Neural cell (in vitro differentiated cells): ENCODE results near the gene UGGT2. TPM values are rescaled to one million over a fixed set of nuclear protein-coding genes. Genes with fewer than 3 reads are reported as not detected.

Experiments
- H2AFZ ChIP-seq: fragments of 200-600, 300-800 bp; sonication (generic), shearing (Covaris generic); 2 replicates; pipeline ENCODE4 v1.6.0; 2014; ENCODE audit warnings: low read depth, mild to moderate bottlenecking, antibody characterized with exemption, low read length, moderate library complexity
- H3F3A ChIP-seq: fragments of 200-600 bp; shearing (Covaris generic); 2 replicates; pipeline ENCODE4 v1.6.1; 2016; ENCODE audit warnings: mild to moderate bottlenecking, moderate library complexity, mixed read lengths, antibody characterized with exemption, low read length; ENCODE audit not compliant: insufficient read depth, poor library complexity, severe bottlenecking
- H3K27ac ChIP-seq: fragments of 200-600, 300-800 bp; sonication (generic), shearing (Covaris generic); 2 replicates; pipeline ENCODE4 v1.5.1; 2014; ENCODE audit warnings: mild to moderate bottlenecking, low read length, moderate library complexity
- H3K27me3 ChIP-seq: fragments of 300-800, 200-600 bp; sonication (generic), shearing (Covaris generic); 2 replicates; pipeline ENCODE4 v1.6.0; 2014; ENCODE audit warnings: mild to moderate bottlenecking, low read depth, low read length, moderate library complexity; ENCODE audit not compliant: insufficient read depth
- H3K36me3 ChIP-seq: fragments of 300-800, 200-600 bp; sonication (generic), shearing (Covaris generic); 2 replicates; pipeline ENCODE4 v1.5.1; 2014; ENCODE audit warnings: mild to moderate bottlenecking, antibody characterized with exemption, low read length, moderate library complexity; ENCODE audit not compliant: insufficient read depth
- H3K4me2 ChIP-seq: fragments of 300-800, 200-600 bp; sonication (generic), shearing (Covaris generic); 2 replicates; pipeline ENCODE4 v1.6.0; 2014; ENCODE audit warnings: mild to moderate bottlenecking, low read length
- H3K4me3 ChIP-seq: fragments of 300-800, 200-600 bp; sonication (generic), shearing (Covaris generic); 2 replicates; pipeline ENCODE4 v1.5.1; 2014; ENCODE audit warnings: mild to moderate bottlenecking, low read length, moderate library complexity
- H3K79me2 ChIP-seq: fragments of 200-600 bp; shearing (Covaris generic); replicated peaks from 2 replicates; pipeline ENCODE4 v1.6.0; 2014; ENCODE audit warnings: mild to moderate bottlenecking, low read length, moderate library complexity; ENCODE audit not compliant: insufficient read depth
- H3K9ac ChIP-seq: fragments of 300-800, 200-600 bp; sonication (generic), shearing (Covaris generic); 2 replicates; pipeline ENCODE4 v1.6.1; 2016; ENCODE audit warnings: mild to moderate bottlenecking, low read length, mixed read lengths
- H3K9me2 ChIP-seq: fragments of 200-600 bp; shearing (Covaris generic); 2 replicates; pipeline ENCODE4 v1.6.1; 2016; ENCODE audit warnings: mild to moderate bottlenecking, low read length, mixed read lengths; ENCODE audit not compliant: insufficient read depth
- H3K9me3 ChIP-seq: fragments of 200-600, 300-800 bp; sonication (generic), shearing (Covaris generic); 2 replicates; pipeline ENCODE4 v1.6.1; 2016; ENCODE audit warnings: mild to moderate bottlenecking, mixed run types, low read length, moderate library complexity, mixed read lengths
- H4K20me1 ChIP-seq: fragments of 200-600 bp; shearing (Covaris generic); 2 replicates; pipeline ENCODE4 v1.6.1; 2016; ENCODE audit warnings: mild to moderate bottlenecking, mixed run types; ENCODE audit not compliant: insufficient read depth
- CTCF ChIP-seq: fragments of 450-650 bp; IDR thresholded peaks from 2 replicates; pipeline ENCODE4 v1.5.1; 2014; ENCODE audit warnings: antibody characterized with exemption, mild to moderate bottlenecking, moderate library complexity; ENCODE audit not compliant: poor library complexity, severe bottlenecking
- EP300 ChIP-seq: fragments of 450-650 bp; conservative IDR thresholded peaks from 2 replicates; pipeline ENCODE4 v1.6.1; 2014; ENCODE audit warnings: antibody characterized with exemption, mild to moderate bottlenecking, moderate library complexity; ENCODE audit not compliant: poor library complexity, severe bottlenecking
- EZH2 ChIP-seq: fragments of 200-600, 300-800 bp; shearing (Covaris generic), sonication (generic); IDR thresholded peaks from 2 replicates; pipeline ENCODE4 v1.6.1; 2014; ENCODE audit warnings: antibody characterized with exemption, low read length, borderline replicate concordance, mild to moderate bottlenecking; ENCODE audit not compliant: insufficient read depth, poor library complexity, severe bottlenecking
- MXI1 ChIP-seq: fragments of 450-650 bp; conservative IDR thresholded peaks from 2 replicates; pipeline ENCODE4 v1.6.1; 2014; ENCODE audit warnings: antibody characterized with exemption, mild to moderate bottlenecking; ENCODE audit not compliant: poor library complexity, severe bottlenecking
- POLR2AphosphoS5 ChIP-seq: IDR thresholded peaks from 2 replicates; pipeline ENCODE4 v1.6.1; 2012
- RAD21 ChIP-seq: fragments of 450-650 bp; conservative IDR thresholded peaks from 2 replicates; pipeline ENCODE4 v1.6.1; 2014; ENCODE audit warnings: antibody characterized with exemption, mild to moderate bottlenecking, moderate library complexity
- REST ChIP-seq: IDR thresholded peaks from 2 replicates; pipeline ENCODE4 v1.6.1; 2012; ENCODE audit warnings: borderline replicate concordance
- SMC3 ChIP-seq: fragments of 450-650 bp; conservative IDR thresholded peaks from 2 replicates; pipeline ENCODE4 v1.6.1; 2014; ENCODE audit warnings: antibody characterized with exemption, mild to moderate bottlenecking, moderate library complexity; ENCODE audit not compliant: poor library complexity
- TAF1 ChIP-seq: IDR thresholded peaks from 2 replicates; pipeline ENCODE4 v1.6.1; 2012; ENCODE audit warnings: low read depth
- polyA plus RNA-seq: library from polyadenylated mRNA; depleted of rRNA; stranded (reverse); fragments of >200 nt; gene quantifications from 2 replicates; pipeline ENCODE4 v1.2.3, GENCODE V29; 2014

The UGGT2 gene
- polyA plus RNA-seq, 1 donor from 2014 or later: 35.3 TPM

GRCh38 chr13:95903569-95903968 is 149.6 kb downstream of the UGGT2 start:
- H3K9me3 ChIP-seq: no peaks in the 10 kb centered on the region
- no peaks in the 10 kb centered on the region for H3K79me2 ChIP-seq
- H3K27ac ChIP-seq: no peak overlapping the region
- TF ChIP-seq CTCF (no peak), EZH2 (no peak), EP300 (no peak), RAD21 (no peak), SMC3 (no peak), TAF1 (no peak), REST (no peak), POLR2AphosphoS5 (no peak), MXI1 (no peak)
- H2AFZ ChIP-seq: no peak overlapping the region
- no peak overlapping the region for H3K9ac ChIP-seq
- H3K36me3 ChIP-seq: no peaks in the 10 kb centered on the region
- H3K4me3 ChIP-seq: no peak overlapping the region
- no peaks in the 10 kb centered on the region for H3K9me2 ChIP-seq
- no peaks in the 10 kb centered on the region for H3F3A ChIP-seq
- no peak overlapping the region for H3K4me2 ChIP-seq
- H3K27me3 ChIP-seq: no peaks in the 10 kb centered on the region
- H4K20me1 ChIP-seq: no peaks in the 10 kb centered on the region

- Histone ChIP-seq H3K27me3 (no peaks in the 10 kb centered on the region), H3K4me2 (no peak overlapping the region), H3K9me3 (no peaks in the 10 kb centered on the region), H3K9ac (no peak overlapping the region), H2AFZ (no peak overlapping the region), H3K36me3 (no peaks in the 10 kb centered on the region), H3F3A (no peaks in the 10 kb centered on the region), H3K4me3 (no peak overlapping the region), H3K9me2 (no peaks in the 10 kb centered on the region), H3K79me2 (no peaks in the 10 kb centered on the region), H3K27ac (no peak overlapping the region), H4K20me1 (no peaks in the 10 kb centered on the region)
- TF ChIP-seq EZH2: no peak
- no peak for TF ChIP-seq MXI1
- TF ChIP-seq RAD21: no peak
- no peak for TF ChIP-seq REST
- no peak for TF ChIP-seq POLR2AphosphoS5
- no peak for TF ChIP-seq CTCF
- no peak for TF ChIP-seq EP300
- no peak for TF ChIP-seq TAF1
- no peak for TF ChIP-seq SMC3
Observed at GRCh38 chr13:95902741-95903140, 150.5 kb downstream of the UGGT2 start.
